WTC11 (cell line): ENCODE measurements around the gene ZNF417. TPM values are rescaled to one million over a fixed set of nuclear protein-coding genes. Genes with fewer than 3 reads are reported as not detected.

ENCODE experiments used
- ATAC-seq: fragments of 200-7000 bp; cut with Tn5 transposase; 2 replicates; pipeline ENCODE4 v1.10.0; 2021; ENCODE audit warnings: mild to moderate bottlenecking, moderate library complexity
- CTCF ChIA-PET: fragments of 300-600 bp; sonication (Branson Sonifier 250); formaldehyde crosslinking; loops from one replicate; lab custom pipeline; 2021; ENCODE audit warnings: antibody characterized with exemption; lab: Charles Lee
- POLR2A ChIA-PET: fragments of 350-600 bp; sonication (Branson Sonifier 250); formaldehyde crosslinking; loops from one replicate; lab custom pipeline; 2021; ENCODE audit warnings: antibody characterized with exemption; lab: Charles Lee
- DNase-seq: peaks from one replicate; pipeline ENCODE4 v3.0.0; 2021; ENCODE audit warnings: low spot score
- H3K27ac Mint-ChIP-seq: 2 replicates; pipeline ENCODE4 v1.8.0; 2021; ENCODE audit warnings: mixed read lengths
- H3K27me3 Mint-ChIP-seq: 2 replicates; pipeline ENCODE4 v1.8.0; 2021; ENCODE audit warnings: low read depth, mild to moderate bottlenecking, moderate library complexity, mixed read lengths
- H3K36me3 Mint-ChIP-seq: 2 replicates; pipeline ENCODE4 v1.8.0; 2021; ENCODE audit warnings: mixed read lengths
- H3K4me1 Mint-ChIP-seq: 2 replicates; pipeline ENCODE4 v1.8.0; 2022; ENCODE audit warnings: mixed read lengths
- H3K4me3 Mint-ChIP-seq: 2 replicates; pipeline ENCODE4 v1.8.0; 2021; ENCODE audit warnings: mild to moderate bottlenecking, moderate library complexity, mixed read lengths
- H3K9me3 Mint-ChIP-seq: 2 replicates; pipeline ENCODE4 v1.8.0; 2021; ENCODE audit warnings: mixed read lengths
- ATF2 ChIP-seq: sonication (generic); formaldehyde crosslinking; IDR thresholded peaks from 2 replicates; pipeline ENCODE4 v1.8.1; 2022; ENCODE audit warnings: low read depth, missing genetic modification reagents, borderline replicate concordance
- CBFB ChIP-seq: sonication (generic); formaldehyde crosslinking; IDR thresholded peaks from 2 replicates; pipeline ENCODE4 v1.8.1; 2022; ENCODE audit warnings: mild to moderate bottlenecking, low read depth, missing genetic modification reagents
- CTCF ChIP-seq: fragments of 200-600 bp; IDR thresholded peaks from 2 replicates; pipeline ENCODE4 v1.8.0; 2022; ENCODE audit warnings: antibody characterized with exemption
- FOXJ3 ChIP-seq: sonication (generic); formaldehyde crosslinking; IDR thresholded peaks from 2 replicates; pipeline ENCODE4 v1.9.0; 2021; ENCODE audit warnings: missing genetic modification reagents, mild to moderate bottlenecking, borderline replicate concordance
- FOXK1 ChIP-seq: sonication (generic); formaldehyde crosslinking; IDR thresholded peaks from 2 replicates; pipeline ENCODE4 v1.8.0; 2022; ENCODE audit warnings: mild to moderate bottlenecking, moderate library complexity, missing genetic modification reagents
- MYBL2 ChIP-seq: sonication (generic); formaldehyde crosslinking; IDR thresholded peaks from 2 replicates; pipeline ENCODE4 v1.8.1; 2023; ENCODE audit warnings: mild to moderate bottlenecking, moderate library complexity, missing genetic modification reagents
- NFATC4 ChIP-seq: fragments of 250-450 bp; sonication (Bioruptor Pico); IDR thresholded peaks from 2 replicates; pipeline ENCODE4 v1.9.0; 2021; ENCODE audit warnings: mild to moderate bottlenecking
- NFE2L1 ChIP-seq: sonication (generic); formaldehyde crosslinking; IDR thresholded peaks from 2 replicates; pipeline ENCODE4 v1.8.1; 2023; ENCODE audit warnings: missing genetic modification reagents
- NFYB ChIP-seq: sonication (generic); formaldehyde crosslinking; conservative IDR thresholded peaks from 2 replicates; pipeline ENCODE4 v1.8.0; 2022; ENCODE audit warnings: low read depth, missing genetic modification reagents
- PREB ChIP-seq: sonication (generic); formaldehyde crosslinking; IDR thresholded peaks from 2 replicates; pipeline ENCODE4 v1.8.1; 2022; ENCODE audit warnings: mild to moderate bottlenecking, missing genetic modification reagents, moderate library complexity, borderline replicate concordance
- RORB ChIP-seq: fragments of 250-450 bp; sonication (Bioruptor Pico); IDR thresholded peaks from 2 replicates; pipeline ENCODE4 v1.9.0; 2021; ENCODE audit warnings: mild to moderate bottlenecking
- STAT6 ChIP-seq: sonication (generic); formaldehyde crosslinking; conservative IDR thresholded peaks from 2 replicates; pipeline ENCODE4 v1.8.1; 2023; ENCODE audit warnings: mild to moderate bottlenecking, low read depth, missing genetic modification reagents, moderate library complexity
- TEAD1 ChIP-seq: sonication (generic); formaldehyde crosslinking; IDR thresholded peaks from 2 replicates; pipeline ENCODE4 v1.8.0; 2022; ENCODE audit warnings: mild to moderate bottlenecking, missing genetic modification reagents
- ZNF232 ChIP-seq: sonication (generic); formaldehyde crosslinking; IDR thresholded peaks from 2 replicates; pipeline ENCODE4 v1.8.0; 2022; ENCODE audit warnings: mild to moderate bottlenecking, missing genetic modification reagents
- ZNF281 ChIP-seq: sonication (generic); formaldehyde crosslinking; IDR thresholded peaks from 2 replicates; pipeline ENCODE4 v1.8.0; 2023; ENCODE audit warnings: mild to moderate bottlenecking, missing genetic modification reagents
- ZNF425 ChIP-seq: fragments of 250-450 bp; sonication (Bioruptor Pico); conservative IDR thresholded peaks from 2 replicates; pipeline ENCODE4 v1.9.0; 2021; ENCODE audit warnings: mild to moderate bottlenecking
- ZNF512 ChIP-seq: sonication (generic); formaldehyde crosslinking; IDR thresholded peaks from 2 replicates; pipeline ENCODE4 v1.8.1; 2022; ENCODE audit warnings: missing genetic modification reagents, borderline replicate concordance
- total RNA-seq: library from RNA; stranded (reverse); gene quantifications from 3 replicates; pipeline ENCODE4 v1.2.3, GENCODE V29; 2021

Gene ZNF417
- total RNA-seq, 1 experiment from 2014 or later: 22.6 TPM

- no peak for TF ChIP-seq ZNF281 (CRISPR knock-in tag)
- no peak for TF ChIP-seq ZNF425 (CRISPR knock-in tag)
- TF ChIP-seq NFE2L1 (CRISPR knock-in tag): peak; percentile 24; the same call in 1 of the 2 replicates
- no peak for TF ChIP-seq PREB (CRISPR knock-in tag)
- no peak; the same call in 1 of the 2 replicates for TF ChIP-seq TEAD1 (CRISPR knock-in tag)
- peak; percentile 95 for TF ChIP-seq FOXK1 (CRISPR knock-in tag)
- peak; percentile 66 for TF ChIP-seq NFYB
- peak; percentile 63; the same call in 1 of the 2 replicates for TF ChIP-seq CTCF
- no peak for TF ChIP-seq MYBL2 (CRISPR knock-in tag)
Observed at GRCh38 chr19:57947419-57948134, 31.2 kb upstream of the ZNF417 start, which contains the start of gene ZNF256 (continued).

- H3K4me3 Mint-ChIP-seq: peak overlapping the region; percentile 92
- H3K9me3 Mint-ChIP-seq: peaks cover 9% of the 10 kb centered on the region
- DNase-seq: no peak
- peaks cover 16% of the 10 kb centered on the region for H3K27me3 Mint-ChIP-seq
- H3K36me3 Mint-ChIP-seq: peaks cover 16% of the 10 kb centered on the region
- ChIA-PET CTCF (no interaction called here), POLR2A (no interaction called here)
- TF ChIP-seq RORB (CRISPR knock-in tag) (no peak), CBFB (CRISPR knock-in tag) (0 out of 2 replicates have a peak, but pooled peaks have one; percentile 1)
- no peak for ATAC-seq
- peaks cover 13% of the 10 kb centered on the region for H3K4me1 Mint-ChIP-seq
- H3K27ac Mint-ChIP-seq: peak overlapping the region; percentile 51; the same call in 1 of the 2 replicates
Observed at GRCh38 chr19:57947088-57947418, 30.7 kb upstream of the ZNF417 start.

- CTCF ChIA-PET: interaction anchor here (1.2 kb wide), 1 partner anchor 61 kb away, joined by 3 read pairs; no protein-coding TSS in a partner anchor
- DNase-seq (no peak), ATAC-seq (no peak)
- Mint-ChIP-seq H3K27me3 (peaks cover 9% of the 10 kb centered on the region), H3K36me3 (peaks cover 24% of the 10 kb centered on the region), H3K4me3 (peak overlapping the region; percentile 92), H3K27ac (peak overlapping the region; percentile 51), H3K4me1 (peaks cover 13% of the 10 kb centered on the region), H3K9me3 (peaks cover 6% of the 10 kb centered on the region)
- POLR2A ChIA-PET: no interaction called here
- TF ChIP-seq ZNF232 (CRISPR knock-in tag): no peak
- no peak for TF ChIP-seq FOXJ3 (CRISPR knock-in tag)
- no peak for TF ChIP-seq ZNF512 (CRISPR knock-in tag)
- TF ChIP-seq NFATC4 (CRISPR knock-in tag): no peak
- TF ChIP-seq STAT6 (CRISPR knock-in tag): no peak
- no peak for TF ChIP-seq ATF2 (CRISPR knock-in tag)
Observed at GRCh38 chr19:57946316-57946715, 29.9 kb upstream of the ZNF417 start.
